K562 (cell line): Measurements from ENCODE around the gene RAB3C. TPM values are rescaled to one million over a fixed set of nuclear protein-coding genes. Genes with fewer than 3 reads are reported as not detected.

Source experiments
- AFF1 ChIP-seq, 2 experiments: fragments of 450-650 bp; IDR thresholded peaks; 2 replicates each; pipeline ENCODE4 v1.6.1; 2018; ENCODE audit warnings: mild to moderate bottlenecking in 2 of 2, low read depth in 1 of 2; ENCODE audit not compliant: partially characterized antibody in 2 of 2
- ETS1 ChIP-seq: conservative IDR thresholded peaks from 2 replicates; pipeline ENCODE4 v1.6.1; 2011; ENCODE audit warnings: low read depth, mild to moderate bottlenecking, low read length; ENCODE audit not compliant: control insufficient read depth
- PHB2 ChIP-seq: fragments of 450-650 bp; IDR thresholded peaks from 2 replicates; pipeline ENCODE4 v1.6.1; 2017; ENCODE audit warnings: low read depth
- PPARD ChIP-seq: fragments of 250-450 bp; sonication (Bioruptor Pico); IDR thresholded peaks from 2 replicates; pipeline ENCODE4 v1.8.0; 2022; ENCODE audit warnings: inconsistent platforms, mild to moderate bottlenecking, moderate library complexity
- SIN3A ChIP-seq, 2 experiments: fragments of 150-350 bp in 1 of 2; IDR thresholded peaks; 2 replicates each; pipeline ENCODE4 v1.6.1; 2011 to 2016; ENCODE audit warnings: borderline replicate concordance in 2 of 2, low read depth in 2 of 2, low read length in 2 of 2, mild to moderate bottlenecking in 2 of 2, moderate library complexity in 2 of 2; ENCODE audit not compliant: control insufficient read depth in 1 of 2
- XRCC4 ChIP-seq: IDR thresholded peaks from one replicate; pipeline ENCODE4 v1.6.1; 2011; ENCODE audit not compliant: insufficient read depth, insufficient read length; ENCODE audit errors: extremely low read depth
- ZNF764 ChIP-seq: fragments of 250-450 bp; sonication (Bioruptor Pico); IDR thresholded peaks from 2 replicates; pipeline ENCODE4 v1.4.0; 2020; ENCODE audit warnings: low read depth, mild to moderate bottlenecking, moderate library complexity
- polyA plus RNA-seq, 8 experiments: library from polyadenylated mRNA; depleted of rRNA in 4 of 8; stranded (reverse) in 5 of 8; unstranded in 3 of 8; fragments of >200 nt; fragmentation: Nextera tagmentation in 2 of 8; fragmentation: Illumina TruSeq in 1 of 8; extraction: Ambion mirVana in 2 of 8; extraction: Trizol in 1 of 8; gene quantifications; 2 replicates each; pipeline versions ENCODE4 v1.2.1 to v1.2.3, GENCODE V29; 2011 to 2014; ENCODE audit warnings: inconsistent platforms in 1 of 8, missing spikeins in 1 of 8
- total RNA-seq, 7 experiments: library from RNA; depleted of rRNA in 6 of 7; stranded (reverse); fragments of >200 nt in 6 of 7; fragmentation: Illumina TruSeq in 2 of 7; extraction: Trizol in 2 of 7; gene quantifications; 2 replicates each; pipeline versions ENCODE4 v1.2.1 to v1.2.3, GENCODE V29; 2011 to 2021; ENCODE audit warnings: low replicate concordance in 1 of 7

Gene RAB3C
- total and polyA plus RNA-seq, 9 of the 15 experiments (the other 6 are each of a cell fraction or from before 2014, with no cell fraction given), result not detected

GRCh38 chr5:58759745-58760144 lies 176.9 kb downstream of the RAB3C start (continued):
- TF ChIP-seq XRCC4 (no peak), SIN3A (IDR thresholded peaks at IDR 0.05; ENCODE audit: borderline replicate concordance in 2 of 2, control insufficient read depth in 1 of 2, low read depth in 2 of 2, low read length in 2 of 2) (no peak), PPARD (no peak), PHB2 (no peak), AFF1 (IDR thresholded peaks at IDR 0.05; ENCODE audit: low read depth in 1 of 2, partially characterized antibody in 2 of 2) (no peak), ZNF764 (CRISPR knock-in tag) (no peak), ETS1 (no peak)
